HG03442 (cell line): Measurements from ENCODE around the gene PCSK6.
A peak's percentile ranks its signal among the peaks of the same experiment; 100 is the strongest.
"Not testable (repeated sequence)": the region's sequence is repeated elsewhere in the genome, so short reads cannot be mapped to it uniquely, and the experiment has no call there.

Source experiments
- ATAC-seq: cut with Tn5 transposase; IDR thresholded peaks from one replicate; pipeline ENCODE4 v1.9.1; 2021; ENCODE audit warnings: mild to moderate bottlenecking, moderate library complexity; ENCODE audit not compliant: unreplicated experiment

PCSK6 gene

GRCh38 chr15:101293122-101293521 is 196.4 kb downstream of the PCSK6 start:
- no peak for ATAC-seq

- no peak for ATAC-seq
Observed at GRCh38 chr15:101288905-101289513, 200.5 kb downstream of the PCSK6 start.

GRCh38 chr15:101287342-101287741 is 202.2 kb downstream of the PCSK6 start:
- not testable (repeated sequence) for ATAC-seq

GRCh38 chr15:101286471-101287114 is 202.9 kb downstream of the PCSK6 start:
- ATAC-seq = no peak

GRCh38 chr15:101283931-101284330 is 205.6 kb downstream of the PCSK6 start:
- no peak for ATAC-seq

GRCh38 chr15:101280007-101280406 is 209.5 kb downstream of the PCSK6 start:
- ATAC-seq = no peak

- ATAC-seq = no peak
Observed at GRCh38 chr15:101277943-101278564, 211.5 kb downstream of the PCSK6 start.

- peak; percentile 88 for ATAC-seq
Observed at GRCh38 chr15:101277038-101277822, 212.3 kb downstream of the PCSK6 start, which contains the start of gene SELENOS. Gene SELENOS, minus strand, starts transcription at chr15:101277485. Its CDS starts 68 bp downstream, at chr15:101277417.

- ATAC-seq = peak; percentile 45
Observed at GRCh38 chr15:101276501-101277037, 212.9 kb downstream of the PCSK6 start.

GRCh38 chr15:101275018-101275417 is 214.5 kb downstream of the PCSK6 start:
- ATAC-seq = peak; percentile 29

- no peak for ATAC-seq
Observed at GRCh38 chr15:101273534-101273933, 216.0 kb downstream of the PCSK6 start.

GRCh38 chr15:101272584-101272983 is 216.9 kb downstream of the PCSK6 start:
- no peak for ATAC-seq

GRCh38 chr15:101269479-101270223 is 219.9 kb downstream of the PCSK6 start:
- ATAC-seq = no peak

- no peak for ATAC-seq
Observed at GRCh38 chr15:101267320-101268104, 222.0 kb downstream of the PCSK6 start.

GRCh38 chr15:101266787-101267186 is 222.7 kb downstream of the PCSK6 start:
- ATAC-seq = no peak

GRCh38 chr15:101266034-101266433 is 223.5 kb downstream of the PCSK6 start:
- ATAC-seq = no peak

GRCh38 chr15:101264911-101265641 is 224.4 kb downstream of the PCSK6 start:
- peak; percentile 63 for ATAC-seq

- ATAC-seq = peak; percentile 34
Observed at GRCh38 chr15:101264011-101264410, 225.5 kb downstream of the PCSK6 start.

GRCh38 chr15:101262551-101262950 is 227.0 kb downstream of the PCSK6 start:
- no peak for ATAC-seq
